GM21381 (cell line): ENCODE results near the gene MT1M.
"Not testable (repeated sequence)": the region's sequence is repeated elsewhere in the genome, so short reads cannot be mapped to it uniquely, and the experiment has no call there.

ENCODE experiments used
- ATAC-seq: cut with Tn5 transposase; IDR thresholded peaks from one replicate; pipeline ENCODE4 v1.9.1; 2021; ENCODE audit warnings: mild to moderate bottlenecking, moderate library complexity; ENCODE audit not compliant: unreplicated experiment

Gene MT1M

GRCh38 chr16:56671691-56672090, 39.2 kb downstream of the MT1M start:
- not testable (repeated sequence) for ATAC-seq

DNA sequence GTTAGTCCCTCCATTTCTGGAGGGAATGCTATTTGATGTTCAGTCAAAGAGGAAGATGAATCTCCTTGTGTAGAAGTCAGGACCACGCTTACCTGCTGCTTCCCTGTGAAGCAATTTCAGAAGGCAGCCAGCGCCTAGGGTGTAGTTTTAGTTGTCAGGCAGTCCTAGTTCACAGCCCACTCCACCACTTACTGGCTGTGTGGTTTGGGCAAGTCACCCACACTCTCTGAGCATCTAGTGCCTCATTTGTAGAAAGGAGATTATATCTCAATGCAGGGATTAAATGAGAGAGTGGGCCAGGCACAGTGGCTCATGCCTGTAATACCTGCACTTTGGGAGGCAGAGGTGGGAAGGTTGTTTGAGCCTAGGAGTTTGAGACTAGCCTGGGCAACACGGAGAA, 39.7 kb downstream of the MT1M start:
- ATAC-seq: not testable (repeated sequence)

DNA sequence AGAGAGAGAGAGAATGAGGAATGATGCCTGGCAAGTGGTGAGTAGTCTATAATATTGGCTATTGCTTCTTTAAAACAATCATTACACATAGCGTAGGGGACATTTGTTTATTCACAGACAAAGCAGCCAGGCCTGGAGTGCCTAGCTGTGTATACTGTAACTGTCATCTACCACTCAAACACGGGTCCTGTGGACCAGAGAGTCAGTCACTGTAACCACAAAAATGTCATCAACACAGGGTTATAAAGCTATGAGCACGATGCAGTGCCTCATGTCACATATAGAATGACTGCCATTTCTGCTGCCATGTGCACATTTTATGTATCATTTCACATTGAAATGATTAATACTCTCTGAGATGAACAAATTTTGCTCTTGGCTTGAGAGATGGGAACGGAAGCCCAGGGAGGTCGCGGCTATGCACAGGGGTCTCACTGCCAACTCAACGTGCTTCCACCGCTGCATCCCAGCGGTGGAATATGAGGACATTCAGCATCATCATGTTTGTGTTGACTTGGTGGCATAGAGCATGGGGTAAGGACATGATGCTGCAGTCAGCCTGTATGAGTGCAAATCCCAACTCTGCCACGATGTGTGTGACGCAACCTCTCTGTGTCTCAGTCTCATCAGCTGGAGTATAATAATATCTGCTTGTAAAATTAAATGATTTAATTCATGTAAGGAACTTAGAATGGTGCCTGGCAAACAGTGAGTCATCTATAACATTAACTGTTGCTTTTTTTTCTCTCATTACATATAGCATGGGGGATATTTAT, 40.5 kb downstream of the MT1M start:
- no peak for ATAC-seq

- ATAC-seq: no peak
These were observed 41.5 kb downstream of the MT1M start for GRCh38 chr16:56673921-56674320.

GRCh38 chr16:56674570-56674969, 42.1 kb downstream of the MT1M start:
- not testable (repeated sequence) for ATAC-seq

GRCh38 chr16:56675685-56676210, 43.3 kb downstream of the MT1M start:
- no peak for ATAC-seq

GRCh38 chr16:56677474-56677873, 45.0 kb downstream of the MT1M start:
- no peak for ATAC-seq

DNA sequence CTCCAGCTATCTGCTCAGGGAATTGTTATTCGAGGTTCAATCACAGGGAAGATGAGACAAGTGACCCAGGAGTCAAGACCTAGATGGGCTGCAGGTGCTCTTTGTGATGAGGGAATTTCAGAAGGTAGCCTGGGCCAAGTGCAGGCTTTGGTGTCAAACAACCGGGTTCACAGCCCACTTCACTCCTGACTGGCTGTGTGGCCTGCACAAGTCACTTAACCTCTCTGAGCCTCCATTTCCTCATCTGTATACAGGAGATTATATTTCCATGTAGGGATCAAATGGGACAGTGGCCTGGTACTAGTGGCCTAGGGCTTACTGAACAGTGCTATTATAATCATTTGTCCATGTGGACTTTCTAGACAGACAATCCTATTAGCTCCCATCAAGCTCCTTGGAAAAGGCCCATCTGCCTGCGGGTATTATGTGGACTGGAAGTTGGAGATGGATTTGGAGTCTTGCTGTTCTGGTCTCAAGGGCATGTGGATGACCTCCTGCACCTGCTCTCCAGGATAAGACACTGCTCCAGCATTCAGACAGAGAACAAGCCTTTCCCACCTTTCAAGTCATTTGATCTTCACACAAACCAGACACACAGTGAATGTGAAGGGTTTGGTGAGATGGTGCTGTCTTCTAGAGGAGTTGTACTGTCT, 46.7 kb downstream of the MT1M start:
- no peak for ATAC-seq

DNA sequence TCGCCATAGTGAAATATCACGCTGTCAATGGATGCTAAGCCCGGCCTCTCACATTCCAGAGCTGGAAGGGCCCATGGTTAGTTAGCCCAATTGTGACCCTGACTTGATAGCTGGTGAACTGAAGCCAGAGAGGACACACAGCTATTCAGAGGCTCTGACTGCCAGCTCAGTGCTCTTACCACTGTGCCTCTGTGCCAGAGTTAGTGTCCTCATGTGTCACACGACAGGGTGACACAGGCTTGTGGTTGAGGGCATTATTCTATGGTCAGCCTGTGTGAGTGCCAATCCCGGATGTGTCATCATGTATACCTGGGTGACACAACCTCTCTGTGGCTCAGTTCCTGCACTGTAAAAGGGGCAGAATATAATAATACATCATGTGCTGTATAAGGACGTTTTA, 47.4 kb downstream of the MT1M start:
- ATAC-seq: no peak

DNA sequence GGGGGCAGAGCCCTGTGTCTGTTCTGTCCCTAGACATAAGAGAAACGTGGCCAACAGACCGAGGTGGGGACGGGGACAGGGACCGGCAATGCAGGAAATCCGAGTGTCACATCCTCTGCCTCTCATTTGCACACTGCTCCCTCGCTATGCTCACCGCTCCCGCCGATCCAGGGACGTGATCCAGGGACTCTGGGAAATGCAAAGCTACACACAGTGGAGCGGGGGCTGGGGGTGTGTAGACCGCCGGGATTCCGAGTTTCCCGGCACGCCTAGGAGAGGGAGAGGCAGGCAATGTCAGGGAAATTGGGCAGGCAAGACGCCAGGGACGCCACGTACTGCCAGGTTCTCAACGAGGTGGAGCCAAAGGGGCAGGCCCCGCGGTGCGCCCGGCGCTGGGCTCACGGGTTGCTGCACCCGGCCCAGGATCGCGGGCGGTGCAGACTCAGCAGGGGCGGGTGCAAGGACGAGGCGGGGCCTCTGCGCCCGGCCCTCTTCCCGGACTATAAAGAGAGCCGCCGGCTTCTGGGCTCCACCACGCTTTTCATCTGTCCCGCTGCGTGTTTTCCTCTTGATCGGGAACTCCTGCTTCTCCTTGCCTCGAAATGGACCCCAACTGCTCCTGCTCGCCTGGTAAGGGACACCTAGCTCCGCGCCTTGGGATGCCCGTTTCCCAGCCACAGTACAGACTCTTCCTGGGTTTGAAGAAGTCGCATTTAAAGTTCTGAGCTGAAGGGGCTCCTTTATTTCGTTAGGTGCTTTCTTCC, 49.7 kb downstream of the MT1M start, which contains the start of gene MT1X:
MT1X (plus strand) TSS at position 532 of the 764 bp plus-strand sequence; CDS start at position 603, 71 bp downstream.
- ATAC-seq: peak; percentile 98

GRCh38 chr16:56682703-56683397, 50.4 kb downstream of the MT1M start:
- ATAC-seq: peak; percentile 2
